ENCODE measurements around the gene LRRTM2. TPM values are rescaled to one million over a fixed set of nuclear protein-coding genes. Genes with fewer than 3 reads are reported as not detected.

LRRTM2 gene
- total and polyA plus RNA-seq, 2 of the 4 experiments (the other 2 are of a cell fraction): 0.53 to 2.0 TPM

DNA sequence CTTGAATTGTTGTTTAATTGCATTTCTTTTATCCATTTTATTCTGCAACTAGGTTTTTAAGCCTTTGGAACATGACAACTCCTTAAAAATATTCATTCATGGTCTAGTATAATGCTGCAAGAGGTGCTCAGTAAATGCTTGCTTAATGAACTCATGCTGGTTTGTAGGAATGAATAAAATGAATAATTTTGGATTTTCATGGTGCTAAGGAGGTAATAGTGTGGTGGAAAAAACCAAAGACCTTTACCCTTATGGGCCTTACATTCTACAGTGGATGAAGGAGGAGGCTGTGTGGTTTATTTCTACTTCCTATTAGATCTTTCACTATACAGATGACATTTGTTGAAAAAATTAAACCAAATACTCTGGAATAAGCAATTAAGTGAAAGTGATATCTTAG, 43.4 kb downstream of the LRRTM2 start:
- Histone ChIP-seq H4K91ac (ENCODE audit: insufficient read depth, low read depth, low read length) (no peak overlapping the region), H3K18ac (ENCODE audit: low read depth, low read length) (no peak overlapping the region), H3K27ac (ENCODE audit: insufficient read depth, low read length) (no peak overlapping the region), H3K9ac (ENCODE audit: low read depth, low read length) (no peak overlapping the region), H3K9me1 (ENCODE audit: insufficient read depth, low read length) (peaks cover 6% of the 10 kb centered on the region), H4K8ac (ENCODE audit: low read depth in 2 of 2, low read length in 2 of 2) (no peak overlapping the region), H3K79me1 (ENCODE audit: low read depth in 1 of 2, low read length in 2 of 2) (peaks cover 41 to 79% of the 10 kb centered on the region in 2 experiments), H2BK5ac (ENCODE audit: low read depth, low read length, poor library complexity, severe bottlenecking) (no peak overlapping the region), H2BK120ac (ENCODE audit: low read depth, low read length) (no peak overlapping the region), H2AFZ (replicated peaks; ENCODE audit: low read length, poor library complexity) (no peak overlapping the region), H3K4me2 (ENCODE audit: low read depth, low read length) (no peak overlapping the region), H4K20me1 (ENCODE audit: insufficient read depth, low read length) (peaks cover 58% of the 10 kb centered on the region), H3K4ac (ENCODE audit: low read depth, low read length) (no peak overlapping the region), H3K14ac (replicated peaks; ENCODE audit: low read depth, low read length) (no peak overlapping the region), H4K5ac (ENCODE audit: low read depth, low read length) (no peak overlapping the region), H3K36me3 (ENCODE audit: control insufficient read depth, insufficient read depth, low read length) (peaks cover 22% of the 10 kb centered on the region), H3K56ac (ENCODE audit: extremely low read depth, insufficient read depth, low read length) (no peak overlapping the region), H3K27me3 (ENCODE audit: control insufficient read depth, insufficient read depth, low read length) (no peaks in the 10 kb centered on the region), H3K23ac (ENCODE audit: low read depth, low read length) (no peak overlapping the region), H2BK15ac (ENCODE audit: low read depth, low read length) (no peak overlapping the region), H2AK5ac (ENCODE audit: low read depth, low read length) (no peak overlapping the region), H3K9me3 (ENCODE audit: control insufficient read depth, insufficient read depth, low read length) (no peaks in the 10 kb centered on the region), H3K4me3 (ENCODE audit: insufficient read depth, low read depth, low read length) (no peak overlapping the region), H2BK20ac (ENCODE audit: low read depth, low read length) (no peak overlapping the region), H3K4me1 (ENCODE audit: control insufficient read depth, insufficient read depth, low read length) (peaks cover 6% of the 10 kb centered on the region), H2AK9ac (replicated peaks; ENCODE audit: low read depth, low read length, poor library complexity) (no peak overlapping the region)
- peak; percentile 37 for DNase-seq
- no peak for TF ChIP-seq RFX5 (IDR thresholded peaks at IDR 0.05; ENCODE audit: low read depth, low read length)
- intact Hi-C loops (cut with micrococcal nuclease) (no loop called here), dilution Hi-C loops (cut with HindIII; ENCODE audit: low sequenced_read_pairs, unreplicated experiment) (no loop called here), in situ Hi-C loops (cut with MboI; ENCODE audit: low sequenced_read_pairs) (no loop called here)
- BruUV-seq (replicated peaks): no TSS peak
- CTCF ChIA-PET: no interaction called here
- POLR2A ChIA-PET (ENCODE audit: unreplicated experiment): no interaction called here
- peak; percentile 75 for ATAC-seq (ENCODE audit: low read depth)
